Ovary (tissue), 3 donors: ENCODE measurements around the gene PLCB3.

ENCODE experiments used
- CTCF ChIP-seq, 3 donors: fragments of 450-650 bp in 2 of 3; fragments of 200-600 bp in 1 of 3; IDR thresholded peaks; one replicate each; pipeline versions ENCODE4 v1.5.1 to v1.8.0; 2016 to 2022; ENCODE audit warnings: antibody characterized with exemption in 3 of 3, mild to moderate bottlenecking in 1 of 3
- EP300 ChIP-seq: sonication (generic); formaldehyde crosslinking; IDR thresholded peaks from one replicate; pipeline ENCODE4 v1.6.1; 2017; ENCODE audit warnings: antibody characterized with exemption
- donor health status: DM: no; HTN: no; CAD: no.

- TF ChIP-seq EP300 (no peak), CTCF (IDR thresholded peaks at IDR 0.05) (no peak)
These were observed 28.2 kb upstream of the PLCB3 start for GRCh38 chr11:64223001-64223651.
